HPDE6-E6E7 (cell line): ENCODE data around the gene FBXL4.

Experiments
- DNase-seq: peaks from one replicate; pipeline ENCODE4 v3.0.0; 2011; ENCODE audit warnings: missing footprints; ENCODE audit errors: extremely low spot score

Gene FBXL4

GRCh38 chr6:98880486-98880885 lies 67.3 kb downstream of the FBXL4 start:
- no peak for DNase-seq

DNA sequence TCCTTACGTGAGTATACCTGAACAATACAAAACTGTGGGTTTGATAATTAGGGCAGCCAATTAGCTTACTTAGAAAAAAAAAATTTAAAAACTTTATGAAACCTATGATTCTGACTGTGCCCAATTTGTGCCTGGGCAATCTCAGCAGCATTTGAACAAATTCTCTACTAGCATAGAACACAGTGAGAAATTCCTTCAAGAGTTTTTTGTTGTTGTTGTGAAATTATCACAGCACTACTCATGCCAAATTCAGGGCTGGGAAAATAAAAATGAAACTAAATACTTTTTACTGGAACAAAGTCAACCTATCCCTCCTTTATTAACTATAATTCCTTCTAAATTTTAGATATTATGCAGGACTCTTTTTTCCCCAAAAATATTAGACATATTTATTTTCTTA lies 70.5 kb downstream of the FBXL4 start:
- no peak for DNase-seq

GRCh38 chr6:98875375-98875774 lies 72.4 kb downstream of the FBXL4 start:
- DNase-seq, result no peak

DNA sequence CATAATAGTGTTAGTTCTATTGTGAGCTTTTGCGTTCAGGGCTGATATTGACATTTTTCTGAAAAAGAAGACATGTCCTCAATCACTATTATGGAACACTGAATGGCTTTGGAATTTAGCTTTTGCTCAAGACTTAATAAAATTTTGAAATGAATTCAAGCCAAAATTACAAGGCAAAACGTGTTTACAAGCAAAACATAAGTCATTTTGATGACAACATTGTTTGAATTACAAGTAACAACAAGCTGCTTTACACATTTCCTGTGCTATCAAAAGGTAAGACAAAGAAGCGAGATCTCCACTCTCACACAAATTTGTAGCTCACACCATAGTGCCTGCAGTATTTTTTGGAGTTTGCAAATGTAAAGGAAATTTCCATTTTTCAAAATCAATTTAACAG lies 75.9 kb downstream of the FBXL4 start:
- no peak for DNase-seq

GRCh38 chr6:98871057-98871456 lies 76.7 kb downstream of the FBXL4 start:
- no peak for DNase-seq

DNA sequence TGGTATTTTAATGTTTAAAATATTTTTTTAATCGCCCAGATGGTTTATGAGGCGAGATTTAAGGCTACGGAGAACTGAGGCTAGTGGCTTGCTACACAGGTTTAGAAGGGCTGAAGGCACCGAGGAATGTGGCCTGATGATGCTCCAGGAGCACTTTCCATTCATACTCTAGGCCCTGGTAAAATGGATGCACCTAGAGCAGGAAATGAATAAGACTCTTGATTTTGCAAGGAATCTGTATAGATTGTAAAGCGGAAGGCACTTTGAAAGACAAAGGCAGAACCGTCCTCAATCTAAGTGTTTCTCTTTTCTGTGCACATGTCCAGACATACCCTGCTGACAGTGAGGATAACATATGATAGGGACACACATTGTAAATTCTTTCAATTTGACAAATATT lies 83.2 kb downstream of the FBXL4 start:
- no peak for DNase-seq

- no peak for DNase-seq
These were observed 99.1 kb downstream of the FBXL4 start for GRCh38 chr6:98848539-98849242.

GRCh38 chr6:98847779-98848538 lies 99.8 kb downstream of the FBXL4 start:
- no peak for DNase-seq

DNA sequence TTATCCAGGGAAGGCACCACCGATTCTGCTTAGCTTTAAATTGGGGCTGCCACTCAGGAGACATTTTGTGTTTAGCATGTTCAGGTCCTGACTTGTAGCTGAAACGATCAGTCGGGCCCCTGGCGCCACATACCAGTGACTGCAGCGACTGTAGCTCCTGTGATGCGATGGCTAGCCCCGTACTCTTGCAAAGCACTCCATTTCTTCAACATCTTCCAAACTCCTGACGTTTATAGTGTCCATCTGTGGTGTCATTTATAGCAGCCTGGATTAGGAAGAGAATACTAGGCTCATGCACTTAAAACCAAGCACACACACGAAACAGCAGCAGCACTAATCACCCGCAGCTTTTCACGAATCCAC lies 100.3 kb downstream of the FBXL4 start:
- no peak for DNase-seq

DNA sequence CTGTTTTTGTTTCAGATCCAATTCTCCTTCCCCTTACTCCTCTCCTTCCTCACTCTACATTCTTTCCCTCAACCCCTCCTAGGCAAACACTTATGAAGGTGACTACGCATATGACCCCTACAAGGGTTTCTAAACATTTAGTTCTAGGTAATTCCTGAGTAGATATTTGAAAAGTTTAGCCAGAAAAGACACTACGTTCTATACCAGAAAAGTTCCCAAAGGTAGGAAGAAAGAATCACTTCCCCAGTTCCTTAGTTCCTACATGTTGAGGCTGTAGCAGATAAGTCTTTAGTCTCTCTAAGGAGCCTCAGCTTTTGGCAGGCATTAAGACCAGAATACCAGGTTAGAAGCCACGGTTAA lies 101.7 kb downstream of the FBXL4 start:
- DNase-seq, result no peak

DNA sequence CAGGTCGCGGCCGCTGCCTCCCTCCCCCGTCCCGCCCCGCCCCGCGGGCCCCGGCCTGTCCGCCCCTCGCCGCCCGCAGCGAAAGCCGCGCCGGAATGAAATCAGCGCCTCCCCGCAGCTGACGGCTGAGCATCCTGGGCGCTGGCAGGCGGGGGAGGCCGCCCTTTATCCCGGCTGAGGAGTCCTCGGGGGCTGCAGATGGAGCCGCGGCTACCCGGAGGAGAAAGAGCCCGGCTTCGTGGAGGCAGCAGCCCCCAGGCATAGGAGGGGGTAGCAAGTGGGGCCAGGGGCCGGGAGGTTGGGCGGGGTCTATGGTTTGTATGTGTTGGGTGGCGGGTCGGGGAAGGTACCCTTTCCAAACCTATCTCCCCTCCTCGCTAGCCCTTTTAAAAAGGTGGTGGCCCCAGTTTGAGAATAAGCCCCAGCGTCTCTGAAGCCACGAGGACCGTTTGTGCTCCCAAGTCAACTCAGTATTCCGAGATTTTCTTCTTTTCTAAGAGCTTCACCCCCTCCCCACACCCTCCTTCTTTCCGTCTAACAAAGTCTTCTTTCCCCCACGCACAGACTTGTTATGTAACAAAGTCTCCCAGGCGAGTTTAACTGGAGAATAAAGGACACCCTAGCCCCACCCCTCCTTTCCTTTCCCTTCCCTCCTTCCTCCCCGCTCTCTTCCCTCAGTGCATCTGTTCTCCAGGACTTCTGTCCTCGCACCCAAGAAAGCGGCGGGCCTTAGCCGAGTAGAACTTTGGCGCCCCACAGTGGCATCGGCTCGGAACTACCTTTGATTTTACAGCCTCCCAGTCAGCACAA lies 102.3 kb downstream of the FBXL4 start:
- peak; percentile 70 for DNase-seq

- DNase-seq, result no peak
These were observed 103.2 kb downstream of the FBXL4 start for GRCh38 chr6:98844244-98845210.

DNA sequence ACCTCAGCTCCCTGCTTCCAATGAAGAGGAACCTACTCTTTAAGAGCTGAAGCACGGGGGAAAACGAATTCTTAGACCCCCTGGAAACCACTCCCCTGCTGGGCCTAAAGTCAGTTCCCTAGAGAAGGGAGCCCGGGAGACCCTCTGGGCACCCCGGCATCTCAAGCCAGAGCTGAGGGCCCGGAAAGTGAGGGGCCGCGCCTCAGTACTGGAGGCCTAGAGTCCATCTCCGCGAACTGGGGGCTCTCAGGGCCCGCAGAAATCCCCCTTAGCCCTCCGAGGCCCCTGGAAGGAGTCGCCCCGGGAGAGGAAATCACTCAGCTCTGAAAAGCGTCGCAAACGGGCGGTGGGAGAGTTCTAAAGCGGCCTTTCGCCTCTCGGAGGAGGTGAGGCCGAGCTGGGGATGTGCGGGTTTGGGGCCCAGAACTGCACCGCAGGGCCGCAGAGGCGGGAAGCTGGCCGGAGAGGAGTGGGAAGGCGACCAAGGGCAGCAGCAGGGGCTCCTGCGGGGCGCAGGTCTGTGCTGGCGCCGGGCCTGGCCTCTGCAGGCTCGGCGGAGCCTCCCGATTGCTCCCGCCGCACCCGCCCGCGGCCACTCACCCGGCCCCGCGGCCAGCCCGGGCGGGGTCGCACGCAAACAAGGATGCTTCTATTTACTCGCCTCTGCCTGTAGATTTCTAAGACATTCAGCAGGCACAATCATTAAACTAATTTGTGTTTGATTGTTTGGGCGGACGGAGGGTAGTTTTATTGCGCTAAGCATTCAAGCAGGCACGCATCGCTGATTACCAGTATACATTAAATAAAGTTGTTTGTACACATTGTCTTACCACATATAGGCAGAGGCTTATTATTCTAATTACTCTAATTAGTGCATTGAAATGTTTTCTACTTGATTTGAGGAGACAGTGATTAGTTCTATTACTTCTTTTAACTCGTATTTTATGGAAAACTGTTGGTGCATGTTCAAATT lies 104.2 kb downstream of the FBXL4 start:
- DNase-seq, result no peak

GRCh38 chr6:98842342-98843180 lies 105.2 kb downstream of the FBXL4 start:
- DNase-seq, result no peak

GRCh38 chr6:98841621-98842341 lies 106.0 kb downstream of the FBXL4 start:
- DNase-seq, result no peak

DNA sequence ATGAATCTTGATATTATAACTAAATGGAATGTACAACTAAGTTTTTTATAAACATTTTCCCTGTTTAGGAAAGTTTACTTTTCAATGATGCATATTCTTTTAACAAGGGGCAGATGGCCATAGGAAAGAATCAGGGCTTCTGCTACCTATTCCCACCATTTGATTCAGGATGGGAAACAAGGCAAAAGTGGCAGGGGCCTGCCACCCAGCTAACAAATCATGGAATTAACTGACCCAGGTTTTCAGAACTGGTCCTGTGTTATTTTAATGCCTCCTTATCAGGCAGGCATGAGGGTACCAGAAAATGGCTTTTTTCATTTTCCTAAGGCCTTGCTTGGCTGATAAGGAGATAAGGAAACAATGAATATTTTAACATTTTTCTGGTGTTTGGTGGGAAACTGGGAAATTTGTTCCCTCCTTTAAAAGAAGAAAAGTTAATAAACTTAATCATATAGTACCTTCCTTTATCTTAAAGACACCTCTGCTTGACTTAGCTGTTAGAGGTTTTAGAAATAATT lies 106.7 kb downstream of the FBXL4 start:
- DNase-seq, result no peak

- no peak for DNase-seq
These were observed 107.4 kb downstream of the FBXL4 start for GRCh38 chr6:98840385-98840784.

DNA sequence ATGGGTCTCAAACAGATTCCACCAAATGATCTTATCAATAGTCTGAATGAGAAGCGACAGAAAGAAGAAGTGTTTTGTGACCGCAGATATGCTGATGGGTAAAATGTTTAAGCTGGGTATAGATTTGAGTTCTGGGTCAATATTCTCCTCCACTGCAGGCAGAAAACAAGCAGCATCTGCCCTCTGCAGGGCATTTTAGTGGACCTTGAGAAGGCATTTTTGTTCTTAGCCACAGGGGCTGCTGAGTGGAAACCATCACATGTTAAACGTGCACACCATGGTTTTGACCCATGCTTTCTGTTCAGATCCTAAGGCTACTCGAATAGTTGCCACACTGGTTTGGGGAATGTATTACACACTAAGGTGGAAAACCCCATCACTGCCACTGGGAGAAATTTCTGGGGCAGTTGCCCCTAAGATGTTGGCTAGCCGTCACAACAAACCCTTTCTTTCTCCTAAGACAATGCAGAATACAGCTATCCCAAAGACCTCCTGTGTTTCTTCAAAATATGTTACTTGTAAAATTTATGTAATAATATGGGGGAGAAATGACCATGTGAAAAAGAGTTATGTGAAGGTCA lies 107.9 kb downstream of the FBXL4 start:
- no peak for DNase-seq
